ENCODE data around the gene TMEM17.

DNA sequence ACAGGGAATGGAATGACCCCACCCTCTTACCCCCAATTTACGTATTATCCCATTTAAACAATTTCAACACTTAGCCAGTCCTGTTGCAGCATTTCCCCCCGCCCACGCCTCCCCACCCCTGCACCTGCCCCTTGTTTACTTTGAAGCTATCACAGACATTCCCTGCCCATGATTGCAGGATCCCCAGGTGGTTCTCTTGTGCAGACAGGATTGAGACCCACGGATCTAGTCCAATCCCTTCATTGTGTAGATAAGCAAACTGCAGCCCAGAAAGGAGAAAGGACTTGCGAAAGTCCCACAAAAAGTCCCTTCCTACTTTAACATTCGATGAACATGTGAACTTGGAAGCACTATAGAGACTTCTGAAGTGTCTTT is 38.9 kb downstream of the TMEM17 start:
- TF ChIP-seq CTCF (IDR thresholded peaks at IDR 0.05), result no peak
- no peak for TF ChIP-seq POLR2A (IDR thresholded peaks at IDR 0.05)

Data from thyroid gland (tissue), 4 donors.